Gastrocnemius medialis (tissue), 4 donors: ENCODE results near the gene NUDT12. TPM values are rescaled to one million over a fixed set of nuclear protein-coding genes. Genes with fewer than 3 reads are reported as not detected.

ENCODE experiments used
- ATAC-seq, 2 donors: fragments of 150-250 bp; one replicate each; pipeline ENCODE4 v1.9.1; 2016
- DNase-seq, 2 donors: peaks; one replicate each; pipeline ENCODE4 v3.0.0-alpha.2; 2019
- H3K27ac ChIP-seq, 4 donors: fragments of 200-600 bp; sonication (generic); 1 replicate in 1 of 4; 2 replicates in 3 of 4; pipeline ENCODE4 v1.5.1; 2016 to 2018; ENCODE audit warnings: mild to moderate bottlenecking in 2 of 4, moderate library complexity in 1 of 4
- H3K27me3 ChIP-seq, 3 donors: fragments of 200-600 bp; sonication (generic) in 2 of 3; 1 replicate in 1 of 3; 2 replicates in 2 of 3; pipeline versions ENCODE4 v1.5.1 to v1.6.0; 2016 to 2019; ENCODE audit warnings: mild to moderate bottlenecking in 1 of 3, moderate library complexity in 1 of 3
- H3K36me3 ChIP-seq, 2 donors: fragments of 200-600 bp; sonication (generic) in 1 of 2; one replicate each; pipeline ENCODE4 v1.5.1; 2017 to 2018
- H3K4me1 ChIP-seq, 2 donors: fragments of 200-600 bp; sonication (generic) in 1 of 2; one replicate each; pipeline ENCODE4 v1.5.1; 2016 to 2017; ENCODE audit warnings: mild to moderate bottlenecking in 2 of 2
- H3K4me3 ChIP-seq, 4 donors: fragments of 200-600 bp; sonication (generic) in 3 of 4; 1 replicate in 1 of 4; 2 replicates in 3 of 4; pipeline ENCODE4 v1.5.1; 2016 to 2019; ENCODE audit warnings: mild to moderate bottlenecking in 2 of 4
- H3K9me3 ChIP-seq, 3 donors: fragments of 200-600 bp; sonication (generic) in 2 of 3; 1 replicate in 1 of 3; 2 replicates in 2 of 3; pipeline ENCODE4 v1.5.1; 2016 to 2019
- CTCF ChIP-seq, 5 experiments: fragments of 450-650 bp in 3 of 5; fragments of 200-600 bp in 2 of 5; sonication (generic) in 2 of 5; IDR thresholded peaks in 4 of 5; conservative IDR thresholded peaks in 1 of 5; 1 replicate in 4 of 5; 2 replicates in 1 of 5; pipeline ENCODE4 v1.5.1; 2016 to 2019; ENCODE audit warnings: antibody characterized with exemption in 5 of 5, mild to moderate bottlenecking in 3 of 5, moderate library complexity in 3 of 5
- POLR2A ChIP-seq, 2 donors: fragments of 450-650 bp; IDR thresholded peaks; one replicate each; pipeline ENCODE4 v1.6.1; 2017; ENCODE audit warnings: antibody characterized with exemption in 2 of 2, mild to moderate bottlenecking in 2 of 2, moderate library complexity in 2 of 2
- in situ Hi-C, 4 donors: fragments of 200-750 bp; cut with MboI; loops; one replicate each; pipeline versions ENCODE4 v1.15.0 to v1.8.0; 2017; ENCODE audit warnings: low sequenced_read_pairs in 4 of 4
- intact Hi-C: fragments of 100-400 bp; cut with DNase I; formaldehyde crosslinking; loops from one replicate; pipeline ENCODE4 v1.15.1; 2023; ENCODE audit warnings: low total_unique reads
- total RNA-seq, 4 donors: library from RNA; depleted of rRNA; stranded (reverse); fragments of >200 nt; gene quantifications; one replicate each; pipeline versions ENCODE4 v1.1.0 to v1.2.3, GENCODE V29; 2016

NUDT12 gene
- total RNA-seq, result 10 to 100 TPM in 3 of 4 donors, 1 to 10 TPM in 1; 4.3 to 14.5 (median 11.6) TPM

GRCh38 chr5:103562453-103563157, at the start of gene NUDT12:
Gene NUDT12 (minus strand): TSS chr5:103562789. CDS start chr5:103560248, 2,541 bp downstream.
- TF ChIP-seq CTCF (IDR thresholded peaks at IDR 0.05 in 4 of 5, conservative IDR thresholded peaks at IDR 0.05 in 1 of 5) (no peak), POLR2A (IDR thresholded peaks at IDR 0.05) (peak; percentile 41 to 47)
- peaks cover 8 to 29% of the 10 kb centered on the region in 2 donors for H3K4me1 ChIP-seq

GRCh38 chr5:103607346-103607745, 44.8 kb upstream of the NUDT12 start:
- Histone ChIP-seq H3K4me1 (no peaks in the 10 kb centered on the region), H3K9me3 (no peaks in the 10 kb centered on the region), H3K27ac (no peak overlapping the region), H3K27me3 (no peaks in the 10 kb centered on the region), H3K36me3 (no peaks in the 10 kb centered on the region), H3K4me3 (no peak overlapping the region)
- ATAC-seq (no peak), DNase-seq (no peak)
- intact Hi-C loops, result no loop called here
- TF ChIP-seq CTCF (IDR thresholded peaks at IDR 0.05 in 4 of 5, conservative IDR thresholded peaks at IDR 0.05 in 1 of 5) (no peak), POLR2A (IDR thresholded peaks at IDR 0.05) (no peak)
- in situ Hi-C loops, result no loop called here

More at GRCh38 chr5:103562453-103563157, at the start of gene NUDT12:
- in situ Hi-C loops (no loop called here), intact Hi-C loops (loop anchor here (2.0 to 5.0 kb wide), 5 partner anchors 65 to 625 kb away; partner anchors contain the start of genes GIN1, MACIR and PPIP5K2)
- H3K27ac ChIP-seq, result peak within 1 kb of the TSS; percentile 91 to 97 (median 94)
- DNase-seq, result peak; percentile 46 to 69
- H3K27me3 ChIP-seq, result no peaks in the 10 kb centered on the region
- no peaks in the 10 kb centered on the region for H3K9me3 ChIP-seq
- peak; percentile 93 to 94 for ATAC-seq
- peak within 1 kb of the TSS; percentile 71 to 96 (median 92) for H3K4me3 ChIP-seq
- no peaks in the 10 kb centered on the region for H3K36me3 ChIP-seq

- DNase-seq (no peak), ATAC-seq (no peak)
- in situ Hi-C loops (no loop called here), intact Hi-C loops (no loop called here)
- H3K27ac ChIP-seq, result no peak overlapping the region
- H3K9me3 ChIP-seq, result no peaks in the 10 kb centered on the region
- no peaks in the 10 kb centered on the region for H3K4me1 ChIP-seq
- no peak overlapping the region for H3K4me3 ChIP-seq
- no peaks in the 10 kb centered on the region for H3K27me3 ChIP-seq
- TF ChIP-seq CTCF (IDR thresholded peaks at IDR 0.05 in 4 of 5, conservative IDR thresholded peaks at IDR 0.05 in 1 of 5), result no peak
- no peak for TF ChIP-seq POLR2A (IDR thresholded peaks at IDR 0.05)
- no peaks in the 10 kb centered on the region for H3K36me3 ChIP-seq
Measured at GRCh38 chr5:103605277-103605676, 42.7 kb upstream of the NUDT12 start.

- in situ Hi-C loops (no loop called here), intact Hi-C loops (no loop called here)
- Histone ChIP-seq H3K4me1 (no peaks in the 10 kb centered on the region), H3K27me3 (no peaks in the 10 kb centered on the region), H3K27ac (no peak overlapping the region), H3K9me3 (no peaks in the 10 kb centered on the region), H3K36me3 (no peaks in the 10 kb centered on the region), H3K4me3 (no peak overlapping the region)
- no peak for TF ChIP-seq POLR2A (IDR thresholded peaks at IDR 0.05)
- TF ChIP-seq CTCF (IDR thresholded peaks at IDR 0.05 in 4 of 5, conservative IDR thresholded peaks at IDR 0.05 in 1 of 5), result no peak
- no peak for DNase-seq
- no peak for ATAC-seq
Measured at GRCh38 chr5:103602438-103602837, 39.8 kb upstream of the NUDT12 start.
